Rectal smooth muscle tissue (tissue), 1 donor: ENCODE measurements around the gene C19orf33.
A peak's percentile ranks its signal among the peaks of the same experiment; 100 is the strongest.
"Not testable (repeated sequence)": the region's sequence is repeated elsewhere in the genome, so short reads cannot be mapped to it uniquely, and the experiment has no call there.

Experiments used
- H3K27ac ChIP-seq: one replicate; pipeline ENCODE4 v1.7.0; 2013; ENCODE audit warnings: low read depth, low read length, inconsistent platforms
- H3K27me3 ChIP-seq: one replicate; pipeline ENCODE4 v1.7.0; 2013; ENCODE audit warnings: low read length; ENCODE audit not compliant: control insufficient read depth, insufficient read depth
- H3K36me3 ChIP-seq: one replicate; pipeline ENCODE4 v1.7.0; 2013; ENCODE audit warnings: low read length; ENCODE audit not compliant: control insufficient read depth, insufficient read depth
- H3K4me1 ChIP-seq: one replicate; pipeline ENCODE4 v1.7.0; 2013; ENCODE audit warnings: low read length; ENCODE audit not compliant: control insufficient read depth, insufficient read depth
- H3K4me3 ChIP-seq: one replicate; pipeline ENCODE4 v1.7.0; 2013; ENCODE audit warnings: low read length
- H3K9ac ChIP-seq: one replicate; pipeline ENCODE4 v1.7.0; 2013; ENCODE audit warnings: low read length

The C19orf33 gene

DNA sequence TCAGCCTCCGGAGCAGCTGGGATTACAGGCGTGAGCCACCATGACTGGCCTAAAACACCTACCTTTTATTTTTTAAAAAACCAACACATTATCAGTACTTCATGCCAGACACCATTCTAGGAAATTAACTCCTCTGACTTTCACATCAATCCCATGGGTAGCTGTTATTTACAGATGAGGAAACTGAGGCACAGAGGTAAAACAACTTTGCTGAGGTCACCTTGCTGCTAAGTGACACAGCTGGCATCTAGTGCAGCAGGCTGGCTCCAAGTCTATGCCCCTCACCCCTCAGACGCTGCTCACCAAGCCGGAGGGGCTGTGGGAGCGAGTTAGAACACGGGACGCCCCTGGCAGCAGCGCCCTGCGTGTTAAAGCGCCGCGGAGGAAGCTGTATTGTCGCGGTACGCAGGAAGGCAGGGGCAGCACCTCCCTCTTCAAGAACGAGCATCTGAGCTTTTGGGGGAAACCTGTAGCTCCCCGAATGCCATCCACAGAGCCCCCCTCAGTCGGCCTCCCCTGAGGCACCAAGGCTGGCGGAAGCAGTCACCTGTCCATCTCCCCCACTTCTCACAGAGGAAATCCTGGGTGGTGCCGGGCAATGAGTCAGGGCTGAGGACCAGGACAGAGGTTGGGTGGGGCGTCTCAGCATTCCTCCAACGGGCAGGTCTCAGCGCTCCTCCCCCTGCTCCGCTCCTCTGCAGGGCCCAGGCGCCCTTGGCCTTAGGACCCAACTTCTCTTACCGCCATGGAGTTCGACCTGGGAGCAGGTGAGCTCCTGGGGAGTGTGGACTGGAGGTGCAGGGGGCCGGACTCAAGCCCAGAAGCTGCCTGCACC is at the start of gene C19orf33:
Gene C19orf33 (plus strand): TSS at position 735 of the 835 bp plus-strand sequence. CDS start 11 bp downstream, at position 746.
- Histone ChIP-seq H3K9ac (peak within 1 kb of the TSS; percentile 56), H3K27ac (peak within 1 kb of the TSS; percentile 14), H3K4me3 (peak within 1 kb of the TSS; percentile 44), H3K4me1 (no peaks in the 10 kb centered on the region), H3K27me3 (no peaks in the 10 kb centered on the region), H3K36me3 (peaks cover 15% of the 10 kb centered on the region)

DNA sequence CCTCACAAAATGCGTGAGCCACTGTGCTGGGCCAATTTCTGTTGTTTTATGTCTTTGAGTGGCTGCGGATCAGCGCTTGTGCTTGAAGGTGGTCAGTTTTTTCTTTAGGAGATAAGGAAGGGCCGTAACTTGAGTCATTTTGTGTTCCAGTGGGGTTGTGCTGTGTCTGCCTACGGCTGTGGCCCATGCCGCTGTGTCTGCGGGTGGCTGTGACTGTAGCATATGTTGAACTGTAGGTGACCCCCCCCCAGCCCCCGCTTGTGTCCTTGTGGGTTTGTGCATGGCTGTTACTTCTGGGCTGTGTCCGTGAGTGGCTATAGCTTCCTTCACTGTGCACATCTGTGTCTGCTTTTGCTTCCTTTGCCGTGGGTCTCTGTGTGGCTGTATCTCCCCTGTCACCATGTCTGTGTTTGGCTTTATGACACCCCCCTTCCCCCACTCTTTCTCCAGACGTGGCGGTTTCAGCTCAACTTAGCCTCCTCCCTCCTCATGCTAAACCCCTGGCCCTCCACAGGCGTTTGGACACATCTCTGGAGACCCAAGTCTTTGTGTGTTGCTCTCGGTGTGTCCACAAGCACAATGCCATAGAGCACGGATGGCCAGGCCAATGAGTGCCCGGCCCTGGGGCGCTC is 48.6 kb upstream of the C19orf33 start:
- H3K9ac ChIP-seq, result no peak overlapping the region
- H3K36me3 ChIP-seq, result no peaks in the 10 kb centered on the region
- peak overlapping the region; percentile 72 for H3K4me3 ChIP-seq

DNA sequence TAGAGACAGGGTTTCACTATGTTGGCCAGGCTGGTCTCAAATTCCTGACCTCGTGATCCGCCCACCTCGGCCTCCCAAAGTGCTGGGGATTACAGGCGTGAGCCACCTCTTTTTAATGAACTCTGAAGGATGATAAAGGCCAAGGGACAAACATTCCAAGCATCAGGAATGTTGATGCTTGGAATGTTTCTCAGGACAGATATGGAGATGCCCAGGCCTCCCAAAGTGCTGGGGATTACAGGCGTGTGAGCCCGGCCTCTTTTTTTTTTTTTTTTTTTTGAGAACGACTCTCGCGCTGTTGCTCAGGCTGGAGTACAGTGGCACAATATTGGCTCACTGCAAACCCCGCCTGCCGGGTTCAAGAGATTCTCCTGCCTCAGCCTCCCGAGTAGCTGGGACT is 42.1 kb upstream of the C19orf33 start:
- not testable (repeated sequence) for H3K4me1 ChIP-seq, H3K9ac ChIP-seq, H3K36me3 ChIP-seq, H3K27ac ChIP-seq, H3K27me3 ChIP-seq, H3K4me3 ChIP-seq

More for the DNA sequence above, 48.6 kb upstream of the C19orf33 start:
- peaks cover 24% of the 10 kb centered on the region for H3K4me1 ChIP-seq
- H3K27ac ChIP-seq, result peak overlapping the region; percentile 96
- no peaks in the 10 kb centered on the region for H3K27me3 ChIP-seq

GRCh38 chr19:38262585-38263268 is 41.3 kb upstream of the C19orf33 start:
- H3K36me3 ChIP-seq, result no peaks in the 10 kb centered on the region
- no peak overlapping the region for H3K9ac ChIP-seq
- H3K4me1 ChIP-seq, result no peaks in the 10 kb centered on the region
- H3K27ac ChIP-seq, result no peak overlapping the region
- no peaks in the 10 kb centered on the region for H3K27me3 ChIP-seq
- H3K4me3 ChIP-seq, result no peak overlapping the region

GRCh38 chr19:38263689-38264485 is 40.2 kb upstream of the C19orf33 start:
- Histone ChIP-seq H3K27me3 (no peaks in the 10 kb centered on the region), H3K4me3 (peak overlapping the region; percentile 81), H3K27ac (peak overlapping the region; percentile 45), H3K4me1 (no peaks in the 10 kb centered on the region), H3K36me3 (no peaks in the 10 kb centered on the region), H3K9ac (no peak overlapping the region)

DNA sequence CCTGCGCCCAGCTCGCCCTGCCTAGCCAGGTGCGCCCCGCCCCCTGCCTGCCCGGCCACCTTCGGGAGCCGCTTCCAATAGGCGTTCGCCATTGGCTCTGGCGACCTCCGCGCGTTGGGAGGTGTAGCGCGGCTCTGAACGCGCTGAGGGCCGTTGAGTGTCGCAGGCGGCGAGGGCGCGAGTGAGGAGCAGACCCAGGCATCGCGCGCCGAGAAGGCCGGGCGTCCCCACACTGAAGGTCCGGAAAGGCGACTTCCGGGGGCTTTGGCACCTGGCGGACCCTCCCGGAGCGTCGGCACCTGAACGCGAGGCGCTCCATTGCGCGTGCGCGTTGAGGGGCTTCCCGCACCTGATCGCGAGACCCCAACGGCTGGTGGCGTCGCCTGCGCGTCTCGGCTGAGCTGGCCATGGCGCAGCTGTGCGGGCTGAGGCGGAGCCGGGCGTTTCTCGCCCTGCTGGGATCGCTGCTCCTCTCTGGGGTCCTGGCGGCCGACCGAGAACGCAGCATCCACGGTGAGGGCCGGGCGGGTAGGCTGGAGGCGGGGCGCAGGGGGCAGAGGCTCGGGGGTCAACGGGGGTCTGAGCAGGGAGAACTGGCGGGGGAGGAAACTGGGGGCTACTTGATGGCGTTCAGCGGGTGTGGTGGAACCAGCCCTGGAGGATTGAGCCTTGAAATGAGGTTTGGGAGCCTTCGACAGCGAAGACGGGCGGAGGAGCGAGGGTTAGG is 39.4 kb upstream of the C19orf33 start, which contains the start of gene SPINT2:
Gene SPINT2 (plus strand): TSS at position 88 of the 727 bp plus-strand sequence. CDS start 320 bp downstream, at position 408.
- Histone ChIP-seq H3K4me1 (no peaks in the 10 kb centered on the region), H3K9ac (peak within 1 kb of the TSS; percentile 86), H3K27me3 (no peaks in the 10 kb centered on the region), H3K36me3 (no peaks in the 10 kb centered on the region), H3K27ac (peak within 1 kb of the TSS; percentile 45), H3K4me3 (peak within 1 kb of the TSS; percentile 81)

- H3K36me3 ChIP-seq, result no peaks in the 10 kb centered on the region
- H3K9ac ChIP-seq, result peak overlapping the region; percentile 86
- no peaks in the 10 kb centered on the region for H3K27me3 ChIP-seq
- peak overlapping the region; percentile 81 for H3K4me3 ChIP-seq
- H3K27ac ChIP-seq, result peak overlapping the region; percentile 45
- no peaks in the 10 kb centered on the region for H3K4me1 ChIP-seq
These were observed 38.7 kb upstream of the C19orf33 start for GRCh38 chr19:38265213-38265861.

DNA sequence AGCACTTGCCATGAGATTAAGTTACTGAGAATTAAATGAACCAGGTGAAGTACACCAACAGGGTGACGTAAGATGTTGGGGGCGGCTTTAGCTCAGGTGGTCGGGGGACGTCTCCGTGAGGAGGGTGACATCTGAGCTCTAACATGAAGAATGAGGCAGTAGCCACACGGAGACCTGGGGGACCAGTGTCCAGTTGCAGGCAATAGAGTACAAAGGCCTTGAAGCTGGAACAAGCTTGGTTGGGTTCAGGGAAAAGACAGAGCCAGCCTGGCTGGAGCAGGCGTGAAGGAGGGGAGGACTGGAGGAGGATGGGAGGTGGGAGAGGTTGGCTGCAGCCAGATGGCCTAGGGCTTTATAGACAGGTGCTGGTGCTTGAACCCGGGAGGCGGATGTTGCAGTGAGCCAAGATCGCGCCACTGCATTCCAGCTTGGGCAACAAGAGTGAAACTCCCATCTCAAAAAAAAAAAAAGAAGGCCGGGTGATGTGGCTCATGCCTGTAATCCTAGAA is 38.1 kb upstream of the C19orf33 start:
- peak overlapping the region; percentile 81 for H3K4me3 ChIP-seq
- H3K27ac ChIP-seq, result peak overlapping the region; percentile 45
- H3K9ac ChIP-seq, result no peak overlapping the region
- H3K4me1 ChIP-seq, result peaks cover 3% of the 10 kb centered on the region
- no peaks in the 10 kb centered on the region for H3K36me3 ChIP-seq
- H3K27me3 ChIP-seq, result no peaks in the 10 kb centered on the region

DNA sequence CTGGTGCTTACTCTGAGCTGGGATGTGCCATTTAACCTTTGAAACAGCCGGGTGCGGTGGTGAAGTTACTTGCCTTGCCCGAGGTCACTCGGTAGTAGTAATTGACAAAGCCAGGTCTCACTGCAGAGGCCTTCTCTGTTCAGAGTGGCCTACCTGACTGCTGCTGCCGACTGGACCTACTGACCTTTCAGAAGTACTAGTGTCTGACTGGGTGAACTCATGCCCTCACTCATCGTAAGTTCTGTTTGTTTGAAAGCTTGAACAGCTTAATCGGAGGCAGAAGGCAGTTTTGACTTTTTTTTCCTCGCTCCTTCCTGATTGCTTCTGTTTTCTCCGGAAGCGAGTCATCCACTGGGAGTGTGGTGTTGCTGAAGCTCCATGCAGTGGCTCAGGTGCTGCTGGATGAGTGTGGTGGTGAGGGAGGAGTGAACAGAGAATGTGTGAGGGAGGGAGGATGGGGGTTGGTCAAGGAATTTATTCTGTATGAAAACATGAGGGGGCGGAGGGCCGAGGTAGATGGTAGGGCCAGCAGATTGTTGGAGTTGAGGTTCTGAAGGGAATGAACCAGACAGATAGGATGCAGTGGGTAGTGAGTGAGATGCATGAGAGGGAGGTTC is 37.0 kb upstream of the C19orf33 start:
- Histone ChIP-seq H3K9ac (no peak overlapping the region), H3K36me3 (no peaks in the 10 kb centered on the region), H3K27me3 (no peaks in the 10 kb centered on the region), H3K27ac (no peak overlapping the region), H3K4me1 (peaks cover 3% of the 10 kb centered on the region), H3K4me3 (peak overlapping the region; percentile 16)

DNA sequence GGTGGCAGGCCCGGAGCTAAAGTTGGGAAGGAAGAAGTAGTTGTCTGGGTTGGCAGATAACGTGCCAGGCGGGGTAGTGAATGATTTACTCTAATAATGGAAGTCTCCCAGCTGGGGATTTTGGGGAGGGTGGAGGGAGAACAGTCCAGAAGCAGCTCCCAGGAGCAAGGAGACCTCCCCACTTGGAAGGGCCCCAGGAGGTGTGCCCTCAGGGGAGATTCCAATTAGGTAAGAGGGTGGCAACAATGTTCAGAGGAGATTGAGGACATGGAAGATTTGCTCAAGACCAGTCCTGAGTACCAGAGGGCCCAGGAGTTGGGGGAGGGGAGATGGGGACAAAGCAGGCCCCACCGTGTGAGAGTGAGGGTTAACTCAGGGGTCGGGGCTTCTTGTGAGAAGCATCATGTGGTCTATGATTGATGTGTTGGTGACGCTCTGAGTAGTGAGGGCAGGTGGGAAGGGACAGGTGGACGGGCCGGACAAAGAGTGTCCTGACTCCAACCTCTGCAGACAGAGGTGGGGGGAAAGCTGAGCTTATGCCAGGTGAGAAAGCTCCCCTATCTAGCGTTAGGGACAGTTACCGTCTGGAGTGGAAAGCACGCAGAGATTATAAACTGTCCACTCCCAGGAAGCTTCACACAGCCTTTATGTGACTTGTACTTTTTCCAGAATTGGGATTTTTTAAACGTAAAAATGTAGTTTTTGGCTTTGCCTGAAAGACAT is 36.1 kb upstream of the C19orf33 start:
- Histone ChIP-seq H3K27ac (no peak overlapping the region), H3K4me3 (peak overlapping the region; percentile 16)

More for the DNA sequence above, 36.1 kb upstream of the C19orf33 start:
- Histone ChIP-seq H3K27me3 (no peaks in the 10 kb centered on the region), H3K4me1 (peaks cover 3% of the 10 kb centered on the region), H3K9ac (no peak overlapping the region), H3K36me3 (no peaks in the 10 kb centered on the region)
